Colonic mucosa (tissue), 4 donors: ENCODE data around the gene SSNA1. TPM values are rescaled to one million over a fixed set of nuclear protein-coding genes. Genes with fewer than 3 reads are reported as not detected.

ENCODE experiments used
- DNase-seq: peaks from one replicate; pipeline ENCODE4 v3.0.0-alpha.2; 2020
- H3K27ac ChIP-seq: fragments of 200-600 bp; one replicate; pipeline ENCODE4 v1.8.0; 2021
- H3K27me3 ChIP-seq: fragments of 200-600 bp; one replicate; pipeline ENCODE4 v1.8.0; 2021
- H3K36me3 ChIP-seq: fragments of 200-600 bp; one replicate; pipeline ENCODE4 v1.8.0; 2021
- H3K4me1 ChIP-seq: fragments of 200-600 bp; one replicate; pipeline ENCODE4 v1.8.0; 2021; ENCODE audit warnings: mild to moderate bottlenecking
- H3K4me3 ChIP-seq: fragments of 200-600 bp; one replicate; pipeline ENCODE4 v1.8.0; 2021
- H3K9ac ChIP-seq, 2 donors: one replicate each; pipeline ENCODE4 v1.7.0; 2013; ENCODE audit warnings: control low read depth in 2 of 2, low read depth in 2 of 2, low read length in 2 of 2
- H3K9me3 ChIP-seq: fragments of 200-600 bp; one replicate; pipeline ENCODE4 v1.8.0; 2021
- CTCF ChIP-seq: fragments of 200-600 bp; IDR thresholded peaks from one replicate; pipeline ENCODE4 v1.8.0; 2022; ENCODE audit warnings: antibody characterized with exemption, mild to moderate bottlenecking
- intact Hi-C: fragments of 100-400 bp; cut with DNase I; formaldehyde crosslinking; loops from one replicate; pipeline ENCODE4 v1.14.1; 2022
- total RNA-seq, 2 donors: library from RNA; stranded (reverse); fragmentation: NEBNext Ultra II Directional in 1 of 2; extraction: Animal tissue kit (Norgen Biotek cat#: 25700) in 1 of 2; gene quantifications; one replicate each; pipeline ENCODE4 v1.2.1, GENCODE V29; 2021
- donor health status: healthy.
- donor health status: DM: no; HTN: no; CAD: no.
- donor health status: DM: no; HTN: no; CAD: no.

SSNA1 gene
- total RNA-seq, 2 donors from 2014 or later = 60.0 to 100 TPM

- Histone ChIP-seq H3K27ac (no peak overlapping the region), H3K4me3 (peak overlapping the region; percentile 40), H3K27me3 (peaks cover 57% of the 10 kb centered on the region), H3K36me3 (no peaks in the 10 kb centered on the region), H3K9ac (peak overlapping the region; percentile 34 to 35), H3K9me3 (no peaks in the 10 kb centered on the region), H3K4me1 (peaks cover 18% of the 10 kb centered on the region)
- intact Hi-C loops = no loop called here
- no peak for TF ChIP-seq CTCF
- peak; percentile 64 for DNase-seq
These were observed 19.3 kb upstream of the SSNA1 start for GRCh38 chr9:137168904-137169856.

- Histone ChIP-seq H3K9me3 (no peaks in the 10 kb centered on the region), H3K4me1 (peaks cover 18% of the 10 kb centered on the region), H3K4me3 (peak within 1 kb of the TSS; percentile 40), H3K27ac (no peak within 1 kb of the TSS), H3K36me3 (no peaks in the 10 kb centered on the region), H3K9ac (peak within 1 kb of the TSS; percentile 34 to 35), H3K27me3 (peaks cover 53% of the 10 kb centered on the region)
- DNase-seq = peak; percentile 59
- no peak for TF ChIP-seq CTCF
- intact Hi-C loops = no loop called here
These were observed 18.5 kb upstream of the SSNA1 start, which contains the start of gene LRRC26 for GRCh38 chr9:137169896-137170358. Gene LRRC26, minus strand, starts transcription at chr9:137170051. Its CDS starts 108 bp downstream, at chr9:137169943.

- Histone ChIP-seq H3K4me3 (no peak overlapping the region), H3K27me3 (peaks cover 53% of the 10 kb centered on the region), H3K27ac (no peak overlapping the region), H3K4me1 (peaks cover 18% of the 10 kb centered on the region), H3K9ac (peak overlapping the region in 1 of 2 donors; percentile 19), H3K36me3 (no peaks in the 10 kb centered on the region), H3K9me3 (no peaks in the 10 kb centered on the region)
- intact Hi-C loops = no loop called here
- no peak for DNase-seq
- TF ChIP-seq CTCF = no peak
These were observed 17.9 kb upstream of the SSNA1 start for GRCh38 chr9:137170486-137171148.

GRCh38 chr9:137171149-137171900, 17.2 kb upstream of the SSNA1 start:
- no peak for TF ChIP-seq CTCF
- Histone ChIP-seq H3K36me3 (no peaks in the 10 kb centered on the region), H3K4me1 (peaks cover 18% of the 10 kb centered on the region), H3K4me3 (no peak overlapping the region), H3K9me3 (no peaks in the 10 kb centered on the region), H3K27me3 (peaks cover 53% of the 10 kb centered on the region), H3K9ac (no peak overlapping the region), H3K27ac (no peak overlapping the region)
- DNase-seq = no peak
- intact Hi-C loops = no loop called here
